GM18909 (cell line): ENCODE results near the gene TMEM243.
"Not testable (repeated sequence)": the region's sequence is repeated elsewhere in the genome, so short reads cannot be mapped to it uniquely, and the experiment has no call there.

Experiments used
- ATAC-seq: cut with Tn5 transposase; IDR thresholded peaks from one replicate; pipeline ENCODE4 v1.9.1; 2021; ENCODE audit warnings: mild to moderate bottlenecking; ENCODE audit not compliant: unreplicated experiment, poor library complexity

Gene TMEM243

DNA sequence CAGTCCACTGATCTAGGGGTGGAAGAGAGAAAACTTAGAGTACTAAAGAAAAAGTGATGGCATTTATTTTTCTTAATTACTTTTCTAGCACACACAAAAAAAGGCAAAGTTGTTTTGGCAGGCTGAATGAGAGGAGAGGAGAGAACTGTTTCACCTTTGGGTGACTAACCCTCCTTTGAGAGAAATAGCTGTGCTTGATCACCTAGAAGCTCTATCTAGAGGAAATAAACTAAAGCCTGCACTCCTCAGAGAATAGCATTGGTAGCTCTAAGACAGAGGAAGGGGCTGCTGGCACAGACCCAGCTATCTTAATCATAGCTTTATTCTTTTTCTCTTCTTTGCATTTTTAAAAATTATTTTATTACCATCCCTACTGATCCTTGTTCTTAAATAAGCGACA, 6.3 kb downstream of the TMEM243 start:
- no peak for ATAC-seq

DNA sequence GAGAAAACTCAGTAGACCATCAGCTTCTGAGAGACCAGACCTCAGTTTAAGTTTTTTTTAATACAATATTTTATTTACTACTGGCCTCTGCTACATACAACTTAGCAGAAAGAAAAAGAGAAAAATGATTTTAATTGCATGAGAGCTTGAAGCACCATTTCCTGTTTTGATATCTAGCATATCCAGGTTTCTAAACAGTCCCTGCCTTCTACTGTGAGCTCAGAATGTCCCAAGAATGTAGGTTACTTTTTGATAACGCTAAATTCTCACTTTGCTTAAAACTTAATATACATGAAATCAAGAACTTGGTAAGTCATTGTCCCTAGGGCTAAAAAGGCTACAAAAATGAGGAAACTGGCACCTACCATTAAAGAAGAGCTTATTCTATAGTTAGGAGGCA, 7.0 kb downstream of the TMEM243 start:
- no peak for ATAC-seq

DNA sequence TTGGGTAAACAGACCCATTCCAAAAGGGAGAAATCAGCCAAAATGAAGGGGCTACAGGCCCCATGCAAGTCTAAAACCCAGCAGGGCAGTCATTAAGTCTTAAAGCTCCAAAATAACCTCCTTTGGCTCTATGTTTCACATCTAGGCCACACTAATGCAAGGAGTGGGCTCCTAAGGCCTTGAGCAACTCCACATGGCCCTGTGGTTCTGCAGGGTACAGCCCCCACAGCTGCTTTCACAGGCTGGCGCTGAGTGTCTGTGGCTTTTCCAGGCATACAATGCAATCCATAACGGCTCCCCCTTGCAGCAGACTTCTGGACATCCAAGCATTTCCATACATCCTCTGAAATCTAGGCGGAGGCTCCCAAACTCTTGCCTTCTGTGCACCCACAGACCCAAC, 9.0 kb downstream of the TMEM243 start:
- no peak for ATAC-seq

GRCh38 chr7:87209295-87209924, 10.1 kb downstream of the TMEM243 start:
- ATAC-seq: no peak

DNA sequence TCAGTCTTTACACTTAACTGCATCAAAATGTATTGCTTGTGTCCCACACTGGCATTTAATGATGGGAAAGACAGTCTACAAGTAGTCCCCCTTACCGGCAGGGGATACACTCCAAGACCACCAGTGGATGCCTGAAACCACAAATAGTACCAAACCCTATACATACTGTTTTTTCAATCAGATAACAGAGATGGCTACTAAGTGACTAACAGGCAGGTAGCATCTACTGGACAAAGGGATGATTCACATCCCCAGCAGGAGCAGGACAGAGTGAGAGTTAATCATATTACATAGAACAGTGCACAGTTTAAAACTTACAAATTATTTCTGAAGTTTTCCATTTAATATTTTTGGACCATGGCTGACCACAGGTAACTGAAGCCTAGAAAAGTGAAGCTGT, 13.2 kb downstream of the TMEM243 start:
- no peak for ATAC-seq

DNA sequence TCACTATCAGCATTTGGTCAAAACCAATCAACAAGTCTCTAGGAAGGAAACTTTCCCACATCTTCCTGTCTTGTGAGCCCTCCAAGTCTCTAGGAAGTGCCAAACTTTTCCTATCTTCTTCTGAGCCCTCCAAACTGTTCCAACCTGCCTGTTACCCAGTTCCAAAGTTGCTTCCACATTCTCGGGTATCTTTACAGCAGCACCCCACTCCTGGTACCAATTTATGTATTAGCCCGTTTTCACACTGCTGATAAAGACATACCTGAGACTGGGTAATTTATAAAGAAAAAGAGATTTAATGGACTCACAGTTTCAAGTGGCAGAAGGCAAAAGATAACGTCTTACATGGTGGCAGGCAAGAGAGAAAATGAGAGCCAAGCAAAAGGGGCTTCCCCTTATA, 13.8 kb downstream of the TMEM243 start:
- ATAC-seq: not testable (repeated sequence)

DNA sequence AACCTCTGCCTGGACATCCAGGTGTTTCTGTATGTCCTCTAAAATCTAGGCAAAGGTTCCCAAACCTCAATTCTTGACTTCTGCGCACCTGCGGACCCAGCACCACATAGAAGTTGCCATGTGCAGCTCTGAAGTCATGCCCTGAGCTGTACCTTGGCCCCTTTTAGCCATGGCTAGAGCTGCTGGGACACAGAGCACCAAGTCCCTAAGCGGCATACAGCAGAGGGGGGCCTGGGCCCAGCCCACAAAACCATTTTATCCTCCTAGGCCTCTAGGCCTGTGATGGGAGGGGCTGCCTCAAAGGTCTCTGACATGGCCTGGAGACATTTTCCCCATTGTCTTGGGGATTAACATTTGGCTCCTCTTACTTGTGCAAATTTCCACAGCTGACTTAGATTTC, 14.6 kb downstream of the TMEM243 start:
- no peak for ATAC-seq

- not testable (repeated sequence) for ATAC-seq
These were observed 15.6 kb downstream of the TMEM243 start for GRCh38 chr7:87203929-87204328.

GRCh38 chr7:87202705-87203104, 16.8 kb downstream of the TMEM243 start:
- peak; percentile 55 for ATAC-seq

DNA sequence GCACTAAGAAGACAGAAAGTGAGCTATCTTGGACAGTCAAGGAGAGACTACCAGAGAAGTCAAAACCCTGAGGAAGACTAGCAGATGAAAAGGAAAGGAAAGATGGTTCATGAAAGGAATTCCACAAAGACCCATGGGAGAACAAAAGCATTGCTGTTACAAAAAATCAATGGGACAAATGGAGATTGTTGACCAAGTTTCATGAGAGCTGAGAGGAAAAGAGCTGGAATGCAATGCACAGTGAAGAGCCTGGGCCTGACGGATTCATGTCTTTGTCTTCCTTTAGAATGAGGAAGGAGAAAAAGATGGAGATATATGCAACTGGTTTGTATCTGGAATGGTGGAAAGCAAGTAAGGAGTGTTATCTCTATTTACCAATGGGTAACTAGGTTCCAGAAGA, 17.3 kb downstream of the TMEM243 start:
- no peak for ATAC-seq

- no peak for ATAC-seq
These were observed 19.7 kb downstream of the TMEM243 start for GRCh38 chr7:87199700-87200450.

DNA sequence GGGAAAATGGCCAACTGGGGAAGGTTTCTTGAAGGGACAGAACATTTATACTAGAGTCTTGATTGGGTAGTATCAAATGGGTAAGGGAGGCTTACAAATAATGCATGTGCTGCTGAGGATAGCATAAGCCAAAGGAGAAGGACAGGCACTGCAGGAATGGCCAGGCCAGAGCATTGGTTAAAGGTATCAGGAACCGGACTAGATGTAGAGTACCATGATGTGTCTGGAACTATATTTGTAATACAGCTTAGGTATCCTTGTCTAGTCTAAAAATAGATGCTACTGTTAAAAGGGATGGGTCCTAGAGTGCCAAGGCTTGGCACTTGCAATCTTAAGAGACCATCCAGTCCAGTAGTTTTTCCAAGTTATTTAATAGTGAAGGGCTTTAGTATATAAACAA, 20.3 kb downstream of the TMEM243 start:
- no peak for ATAC-seq

DNA sequence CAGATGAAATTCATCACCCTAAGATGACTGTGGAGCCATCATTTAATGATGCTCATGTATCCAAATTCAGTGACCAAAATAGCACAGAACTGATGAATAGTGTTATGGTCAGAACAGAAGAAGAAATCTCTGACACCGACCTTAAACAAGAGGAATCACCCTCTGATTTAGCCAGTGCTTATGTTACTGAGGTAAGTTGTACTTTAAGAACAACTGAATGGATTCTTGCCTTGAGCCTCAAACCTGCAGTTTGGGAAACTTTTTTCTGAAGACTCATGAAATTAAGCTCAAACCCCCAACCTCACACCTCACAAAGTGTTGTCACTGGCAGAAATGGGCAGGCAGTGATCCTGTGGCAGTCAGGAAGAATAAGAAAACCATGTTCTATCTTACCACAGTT, 25.6 kb downstream of the TMEM243 start:
- ATAC-seq: no peak

DNA sequence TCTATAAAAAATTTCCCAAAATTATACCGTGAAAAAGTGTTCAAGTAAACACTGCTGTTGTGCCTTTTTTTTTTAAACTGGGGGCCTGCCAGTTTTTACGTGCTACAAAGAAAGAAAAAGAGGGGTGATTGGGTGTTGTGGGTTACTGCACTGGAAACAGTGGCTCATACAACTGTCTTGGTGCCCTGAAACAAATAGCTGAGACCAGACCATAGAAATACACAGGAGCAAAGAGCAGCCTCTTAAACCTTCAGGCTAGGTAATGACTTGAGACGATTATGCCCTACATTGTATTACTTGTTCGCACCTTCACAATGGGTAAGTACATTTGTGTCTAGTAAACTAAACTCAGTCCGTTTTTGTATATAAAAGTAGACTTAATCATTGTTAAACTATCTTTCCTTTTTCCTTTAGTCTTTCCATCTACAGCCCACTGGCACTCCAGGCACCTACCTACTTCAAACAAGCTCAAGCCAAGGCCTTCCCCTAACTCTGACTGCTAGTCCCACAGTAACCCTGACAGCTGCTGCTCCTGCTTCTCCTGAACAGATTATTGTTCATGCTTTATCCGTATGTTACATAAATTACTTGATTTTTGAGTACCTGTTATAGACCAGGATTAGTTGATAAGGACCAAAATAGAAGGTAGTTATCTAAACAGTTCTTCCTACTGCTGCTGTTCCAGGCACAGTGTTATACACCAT, 26.6 kb downstream of the TMEM243 start:
- ATAC-seq: no peak

DNA sequence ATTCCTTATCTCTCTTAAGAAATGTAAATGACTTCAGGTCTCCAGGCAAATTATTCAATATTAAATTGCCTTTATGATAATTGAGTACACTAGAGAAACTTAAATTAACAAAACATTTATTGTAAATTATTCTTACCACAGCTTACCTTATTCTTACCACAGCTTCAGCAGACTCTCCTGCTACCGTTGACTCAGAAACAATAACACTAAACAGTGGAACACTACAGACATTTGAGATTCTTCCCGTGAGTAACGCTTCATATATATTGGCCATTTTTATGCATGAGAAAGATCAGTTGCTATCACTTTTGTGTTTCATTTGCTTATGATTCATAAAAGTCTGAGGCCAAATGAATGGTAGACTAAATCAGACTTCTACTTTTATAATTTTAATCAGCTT, 28.7 kb downstream of the TMEM243 start:
- ATAC-seq: no peak

DNA sequence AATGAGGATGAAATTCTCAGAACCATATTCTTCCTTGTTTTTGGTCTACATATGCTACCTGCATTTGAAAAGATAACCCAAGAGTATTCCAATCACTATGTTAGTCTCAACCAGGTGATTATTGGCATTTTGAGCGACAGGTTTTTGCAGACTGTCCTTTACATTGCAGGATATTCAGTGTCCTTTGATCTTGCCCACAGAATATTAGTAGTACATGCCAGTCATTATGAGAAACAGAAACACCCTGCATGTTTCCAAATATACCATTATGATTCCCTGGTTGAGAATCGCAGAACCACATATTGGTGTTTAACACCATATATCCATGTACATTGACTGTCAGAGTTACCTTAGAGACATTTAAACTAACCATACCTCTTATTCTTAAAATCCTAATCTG, 30.6 kb downstream of the TMEM243 start:
- no peak for ATAC-seq

DNA sequence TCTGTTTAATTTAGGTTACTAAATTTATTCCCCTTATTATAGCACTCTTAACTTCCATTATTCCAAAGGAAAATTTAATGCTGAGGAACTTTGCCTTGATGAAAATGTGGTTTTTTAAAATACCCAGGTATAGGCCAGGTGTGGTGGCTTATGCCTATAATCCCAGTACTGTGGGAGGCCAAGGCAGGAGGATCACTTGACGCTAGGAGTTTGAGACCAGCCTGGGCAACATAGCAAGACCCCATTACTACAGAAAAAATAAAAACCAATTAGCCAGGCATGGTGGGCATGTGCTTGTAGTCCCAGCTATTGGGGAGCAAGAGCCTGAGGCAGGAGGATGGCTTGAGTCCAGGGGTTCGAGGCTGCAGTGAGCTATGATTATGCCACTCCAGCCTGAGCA, 32.4 kb downstream of the TMEM243 start:
- ATAC-seq: no peak

DNA sequence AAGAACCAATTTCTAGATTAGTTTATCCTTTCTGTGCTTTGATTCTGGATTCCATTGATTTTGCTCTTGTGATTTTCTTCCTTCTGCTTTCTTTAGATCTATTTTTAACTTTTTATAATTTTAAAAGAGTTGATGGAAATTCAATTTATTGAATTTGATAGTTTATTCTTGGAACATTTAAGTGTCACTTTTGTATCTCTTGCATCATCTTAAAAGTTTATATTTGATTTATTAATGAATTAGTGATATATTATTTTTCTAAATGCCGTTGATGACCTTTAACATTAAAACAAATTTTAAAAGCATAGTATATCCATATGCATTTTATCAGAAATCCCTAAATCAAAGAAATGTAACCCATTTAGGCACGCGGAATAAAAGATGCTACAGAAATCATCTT, 40.4 kb downstream of the TMEM243 start:
- no peak for ATAC-seq

DNA sequence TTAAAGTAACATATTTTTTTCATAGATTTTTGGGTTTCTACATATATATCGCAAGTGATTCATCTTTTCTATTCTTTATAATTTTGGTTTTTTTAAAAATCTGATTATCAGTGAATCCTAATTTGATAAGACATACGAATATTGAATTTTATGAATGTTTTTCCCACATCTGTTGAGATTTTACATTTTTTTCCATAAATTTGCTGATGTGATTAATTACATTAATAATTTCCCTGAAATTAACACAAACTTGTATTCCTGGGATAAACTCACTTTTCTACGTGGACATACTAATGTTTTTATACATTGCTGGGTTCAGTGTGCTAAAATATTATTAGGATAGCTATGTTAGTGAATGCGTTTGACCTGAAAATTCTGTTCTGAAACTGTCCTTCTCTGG, 41.2 kb downstream of the TMEM243 start:
- ATAC-seq: no peak

DNA sequence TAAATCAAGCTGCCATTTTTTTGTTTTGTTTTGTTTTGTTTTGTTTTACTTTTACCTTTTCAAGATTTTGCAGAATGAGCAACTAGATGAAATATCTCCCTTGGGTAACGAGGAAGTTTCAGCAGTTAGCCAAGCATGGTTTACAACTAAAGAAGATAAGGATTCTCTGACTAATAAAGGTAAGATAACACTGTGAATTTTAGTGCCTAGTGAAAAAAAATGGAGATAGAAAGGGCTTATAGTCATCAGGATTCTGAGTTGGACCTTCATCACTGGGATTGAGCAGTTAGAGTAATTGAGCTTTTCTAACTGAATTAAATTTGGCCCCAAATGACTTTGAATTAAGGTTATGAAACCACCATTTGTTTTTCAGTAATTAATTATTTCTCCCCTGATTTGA, 46.1 kb downstream of the TMEM243 start:
- ATAC-seq: no peak

DNA sequence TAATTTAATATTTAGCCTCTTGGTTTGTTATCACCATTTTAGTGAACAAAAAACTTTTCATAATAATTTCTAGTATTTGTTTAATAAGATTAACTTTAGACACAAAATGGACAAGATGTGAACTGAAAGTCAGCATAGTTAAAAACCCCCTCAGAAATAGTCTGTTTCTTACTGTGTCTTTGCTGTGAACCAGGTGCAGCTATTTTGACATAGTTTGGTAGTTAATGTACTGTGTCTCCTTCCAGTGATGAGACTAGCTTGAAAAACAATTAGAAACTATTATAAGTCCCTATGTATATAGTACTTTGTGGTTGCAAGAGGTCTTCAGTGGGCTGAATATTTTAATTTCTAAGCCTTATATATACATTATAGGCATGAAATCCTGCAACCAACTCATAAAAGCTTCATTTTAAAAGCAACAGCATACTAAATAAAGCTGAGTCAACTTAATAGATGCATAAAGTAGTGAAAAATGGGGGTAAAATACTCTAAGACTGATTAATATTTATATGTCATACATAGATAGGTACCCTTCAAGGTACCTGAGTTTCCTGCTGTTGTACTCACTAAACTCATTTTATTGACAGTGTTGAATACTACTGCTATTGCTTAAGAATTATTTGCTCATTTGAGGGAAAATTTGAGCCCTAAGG, 48.1 kb downstream of the TMEM243 start:
- ATAC-seq: no peak
